Ishikawa (cell line): Measurements from ENCODE around the gene PSMA7.
A peak's percentile ranks its signal among the peaks of the same experiment; 100 is the strongest.

Experiments
- CEBPB ChIP-seq: IDR thresholded peaks from 2 replicates; pipeline ENCODE4 v1.6.1; 2012
- CREB1 ChIP-seq: IDR thresholded peaks from 2 replicates; pipeline ENCODE4 v1.6.1; 2012; ENCODE audit warnings: low read depth
- EGR1 ChIP-seq: IDR thresholded peaks from 2 replicates; pipeline ENCODE4 v1.6.1; 2012
- EP300 ChIP-seq: IDR thresholded peaks from 2 replicates; pipeline ENCODE4 v1.6.1; 2012; ENCODE audit warnings: borderline replicate concordance
- FOXM1 ChIP-seq: IDR thresholded peaks from 2 replicates; pipeline ENCODE4 v1.6.1; 2012; ENCODE audit warnings: low read depth, borderline replicate concordance
- MAX ChIP-seq: IDR thresholded peaks from 2 replicates; pipeline ENCODE4 v1.6.1; 2012
- NFIC ChIP-seq: IDR thresholded peaks from 2 replicates; pipeline ENCODE4 v1.6.1; 2012
- RAD21 ChIP-seq: IDR thresholded peaks from 2 replicates; pipeline ENCODE4 v1.6.1; 2012; ENCODE audit warnings: low read depth
- REST ChIP-seq: IDR thresholded peaks from 2 replicates; pipeline ENCODE4 v1.6.1; 2012; ENCODE audit warnings: low read depth, mild to moderate bottlenecking
- TAF1 ChIP-seq: IDR thresholded peaks from 2 replicates; pipeline ENCODE4 v1.6.1; 2012; ENCODE audit warnings: low read depth, mild to moderate bottlenecking
- TCF12 ChIP-seq: IDR thresholded peaks from 2 replicates; pipeline ENCODE4 v1.6.1; 2012; ENCODE audit warnings: low read depth
- TEAD4 ChIP-seq: IDR thresholded peaks from 2 replicates; pipeline ENCODE4 v1.6.1; 2012
- USF1 ChIP-seq: IDR thresholded peaks from 2 replicates; pipeline ENCODE4 v1.6.1; 2012
- YY1 ChIP-seq: IDR thresholded peaks from 2 replicates; pipeline ENCODE4 v1.6.1; 2012; ENCODE audit warnings: low read depth
- ZBTB7A ChIP-seq: IDR thresholded peaks from 2 replicates; pipeline ENCODE4 v1.6.1; 2012; ENCODE audit warnings: low read depth

The PSMA7 gene

GRCh38 chr20:62142252-62143080 lies 728 bp downstream of the PSMA7 start:
- TF ChIP-seq YY1 (peak; percentile 8; the same call in 1 of the 2 replicates), NFIC (no peak), TAF1 (no peak)

GRCh38 chr20:62141397-62142251 lies 1.6 kb downstream of the PSMA7 start:
- TF ChIP-seq EGR1 (no peak), MAX (no peak), USF1 (no peak), TEAD4 (no peak)

- no peak for TF ChIP-seq CEBPB
- TF ChIP-seq NFIC, result no peak
- TF ChIP-seq TEAD4, result no peak
- TF ChIP-seq REST, result no peak
- no peak for TF ChIP-seq TCF12
- no peak for TF ChIP-seq USF1
- TF ChIP-seq YY1, result no peak
- TF ChIP-seq EP300, result no peak
- no peak for TF ChIP-seq ZBTB7A
- no peak for TF ChIP-seq CREB1
These were observed 2.2 kb downstream of the PSMA7 start for GRCh38 chr20:62141043-62141396.

- no peak for TF ChIP-seq EP300
- TF ChIP-seq TEAD4, result no peak
- no peak for TF ChIP-seq FOXM1
- no peak for TF ChIP-seq MAX
- no peak for TF ChIP-seq RAD21
- TF ChIP-seq TAF1, result no peak
- no peak for TF ChIP-seq ZBTB7A
- no peak for TF ChIP-seq USF1
- no peak for TF ChIP-seq TCF12
- TF ChIP-seq REST, result no peak
- no peak for TF ChIP-seq NFIC
- TF ChIP-seq YY1, result no peak
- TF ChIP-seq CREB1, result no peak
- no peak for TF ChIP-seq EGR1
These were observed 3.6 kb downstream of the PSMA7 start for GRCh38 chr20:62139636-62140035.

GRCh38 chr20:62138912-62139311 lies 4.3 kb downstream of the PSMA7 start:
- TF ChIP-seq YY1 (no peak), NFIC (no peak), USF1 (no peak), CEBPB (no peak), TCF12 (no peak), ZBTB7A (no peak), EP300 (no peak), TAF1 (no peak), CREB1 (no peak), EGR1 (no peak), FOXM1 (no peak), REST (no peak), MAX (no peak), TEAD4 (no peak), RAD21 (no peak)
